SU-DHL-6 (cell line): ENCODE results near the gene UBTD2.

Experiments
- H2AFZ ChIP-seq: fragments of 200-600 bp; sonication (generic); 2 replicates; pipeline ENCODE4 v1.6.1; 2014; ENCODE audit warnings: low read depth, mild to moderate bottlenecking, moderate library complexity, mixed read lengths, antibody characterized with exemption, low read length; ENCODE audit not compliant: severe bottlenecking
- H3F3A ChIP-seq: fragments of 200-600 bp; shearing (Covaris generic); 2 replicates; pipeline ENCODE4 v1.6.0; 2016; ENCODE audit warnings: antibody characterized with exemption, mild to moderate bottlenecking; ENCODE audit not compliant: insufficient read depth
- H3K27ac ChIP-seq: fragments of 200-600 bp; sonication (generic); 2 replicates; pipeline ENCODE4 v1.5.1; 2016; ENCODE audit warnings: low read depth, mild to moderate bottlenecking, low read length, moderate library complexity, mixed read lengths
- H3K27me3 ChIP-seq: fragments of 200-600 bp; sonication (generic), shearing (Covaris generic); 2 replicates; pipeline ENCODE4 v1.6.0; 2014; ENCODE audit warnings: mild to moderate bottlenecking, low read length
- H3K36me3 ChIP-seq: fragments of 200-600 bp; sonication (generic); 2 replicates; pipeline ENCODE4 v1.6.1; 2014; ENCODE audit warnings: mild to moderate bottlenecking, low read length, mixed read lengths
- H3K4me2 ChIP-seq: fragments of 300-600, 200-600 bp; shearing (Covaris generic), sonication (generic); 2 replicates; pipeline ENCODE4 v1.6.0; 2014; ENCODE audit warnings: low read length, low read depth, mild to moderate bottlenecking; ENCODE audit not compliant: poor library complexity, severe bottlenecking
- H3K4me3 ChIP-seq: fragments of 200-600 bp; sonication (generic); 2 replicates; pipeline ENCODE4 v1.5.1; 2014; ENCODE audit warnings: antibody characterized with exemption, low read length, mild to moderate bottlenecking, mixed read lengths; ENCODE audit not compliant: insufficient read depth, poor library complexity, severe bottlenecking
- H3K79me2 ChIP-seq: fragments of 200-600 bp; sonication (generic); 2 replicates; pipeline ENCODE4 v1.6.1; 2014; ENCODE audit warnings: mild to moderate bottlenecking, low read length, moderate library complexity; ENCODE audit not compliant: insufficient read depth
- H3K9ac ChIP-seq: fragments of 200-600 bp; sonication (generic); 2 replicates; pipeline ENCODE4 v1.7.0; 2014; ENCODE audit warnings: mild to moderate bottlenecking, low read length
- H3K9me2 ChIP-seq: fragments of 200-600 bp; sonication (generic); replicated peaks from 2 replicates; pipeline ENCODE4 v1.6.1; 2014; ENCODE audit warnings: low read length; ENCODE audit not compliant: insufficient read depth
- H3K9me3 ChIP-seq: fragments of 200-600 bp; sonication (generic); 2 replicates; pipeline ENCODE4 v1.6.1; 2014; ENCODE audit warnings: low read length, mixed read lengths; ENCODE audit not compliant: insufficient read depth
- H4K20me1 ChIP-seq: fragments of 200-600 bp; sonication (generic); 2 replicates; pipeline ENCODE4 v1.6.1; 2014; ENCODE audit warnings: low read depth, mild to moderate bottlenecking, antibody characterized with exemption, low read length, moderate library complexity, mixed read lengths
- CTCF ChIP-seq: fragments of 200-600 bp; sonication (generic); IDR thresholded peaks from one replicate; pipeline ENCODE4 v1.5.1; 2017; ENCODE audit warnings: antibody characterized with exemption, mild to moderate bottlenecking, low read length, moderate library complexity; ENCODE audit not compliant: insufficient read depth, poor library complexity, severe bottlenecking
- EZH2phosphoT487 ChIP-seq: fragments of 200-600 bp; sonication (generic), shearing (Covaris generic); conservative IDR thresholded peaks from 2 replicates; pipeline ENCODE4 v1.6.1; 2018; ENCODE audit warnings: mild to moderate bottlenecking, antibody characterized with exemption, low read length, moderate library complexity, mixed read lengths

UBTD2 gene

GRCh38 chr5:172311605-172312004 is 28.0 kb upstream of the UBTD2 start:
- Histone ChIP-seq H3K4me3 (no peak overlapping the region), H3K79me2 (no peaks in the 10 kb centered on the region), H3K9me3 (no peaks in the 10 kb centered on the region), H3K36me3 (no peaks in the 10 kb centered on the region), H3K9me2 (no peaks in the 10 kb centered on the region), H3F3A (no peaks in the 10 kb centered on the region), H3K27me3 (no peaks in the 10 kb centered on the region), H2AFZ (no peak overlapping the region), H4K20me1 (no peaks in the 10 kb centered on the region), H3K4me2 (no peak overlapping the region), H3K9ac (no peak overlapping the region), H3K27ac (no peak overlapping the region)
- no peak for TF ChIP-seq CTCF
- no peak for TF ChIP-seq EZH2phosphoT487

- Histone ChIP-seq H3K79me2 (no peaks in the 10 kb centered on the region), H3K4me2 (no peak overlapping the region), H3K27ac (no peak overlapping the region), H3F3A (no peaks in the 10 kb centered on the region), H3K9me3 (no peaks in the 10 kb centered on the region), H3K9ac (no peak overlapping the region), H4K20me1 (no peaks in the 10 kb centered on the region), H3K27me3 (no peaks in the 10 kb centered on the region), H3K9me2 (no peaks in the 10 kb centered on the region), H2AFZ (no peak overlapping the region), H3K36me3 (no peaks in the 10 kb centered on the region), H3K4me3 (no peak overlapping the region)
- no peak for TF ChIP-seq CTCF
- no peak for TF ChIP-seq EZH2phosphoT487
Observed at GRCh38 chr5:172311026-172311425, 27.5 kb upstream of the UBTD2 start.

- H3K4me2 ChIP-seq: no peak overlapping the region
- no peaks in the 10 kb centered on the region for H3K79me2 ChIP-seq
- no peaks in the 10 kb centered on the region for H3K9me2 ChIP-seq
- no peaks in the 10 kb centered on the region; the same call in 1 of the 2 replicates for H3K27me3 ChIP-seq
- H3K9me3 ChIP-seq: no peaks in the 10 kb centered on the region
- no peak for TF ChIP-seq CTCF
- TF ChIP-seq EZH2phosphoT487: no peak
- no peak overlapping the region for H3K4me3 ChIP-seq
- H3K36me3 ChIP-seq: no peaks in the 10 kb centered on the region
- H3F3A ChIP-seq: no peaks in the 10 kb centered on the region
- H3K9ac ChIP-seq: no peak overlapping the region
- no peak overlapping the region for H2AFZ ChIP-seq
- H4K20me1 ChIP-seq: no peaks in the 10 kb centered on the region
- H3K27ac ChIP-seq: no peak overlapping the region
Observed at GRCh38 chr5:172305380-172305779, 21.8 kb upstream of the UBTD2 start.
